ENCODE results near the gene ADGRG6. TPM values are rescaled to one million over a fixed set of nuclear protein-coding genes. Genes with fewer than 3 reads are reported as not detected.

ADGRG6 gene
- total RNA-seq, 1 experiment from 2014 or later, result 2.5 TPM

DNA sequence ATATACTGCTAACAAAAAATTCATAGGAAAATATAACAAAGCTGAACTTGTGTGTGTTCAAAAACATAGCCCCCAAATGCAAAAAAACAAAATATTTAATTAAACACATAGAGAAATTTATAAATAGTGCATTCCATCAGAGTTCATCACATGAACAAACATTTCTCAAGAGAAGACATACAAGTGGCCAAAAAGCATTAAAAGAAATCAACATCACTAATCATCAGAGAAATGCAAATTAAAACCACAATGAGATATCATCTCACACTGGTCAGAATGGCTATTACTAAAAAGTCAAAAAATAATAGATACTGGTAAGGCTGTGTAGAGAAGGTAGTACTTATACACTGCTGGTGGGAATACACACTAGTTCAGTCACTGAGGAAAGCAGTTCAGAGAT is 39.6 kb upstream of the ADGRG6 start:
- H3K23me2 ChIP-seq (ENCODE audit: insufficient read length, low read depth, low read length, poor library complexity, severe bottlenecking), result no peaks in the 10 kb centered on the region
- H2BK120ac ChIP-seq (ENCODE audit: low read depth, low read length, poor library complexity, severe bottlenecking), result no peak overlapping the region
- no peak overlapping the region for H2BK15ac ChIP-seq (ENCODE audit: low read depth, low read length)
- H3K4me1 ChIP-seq (ENCODE audit: insufficient read depth, low read length), result no peaks in the 10 kb centered on the region
- H3K18ac ChIP-seq (ENCODE audit: insufficient read length, low read depth, low read length), result no peak overlapping the region
- H3K4ac ChIP-seq (ENCODE audit: low read depth, low read length), result no peak overlapping the region
- H3K36me3 Mint-ChIP-seq (ENCODE audit: insufficient read depth in 1 of 3, low read depth in 3 of 3), result no peaks in the 10 kb centered on the region
- no peak overlapping the region for H4K5ac ChIP-seq (ENCODE audit: insufficient read length, low read depth, low read length)
- H2BK20ac ChIP-seq (ENCODE audit: low read depth, low read length, poor library complexity, severe bottlenecking), result no peak overlapping the region
- H2AFZ ChIP-seq (ENCODE audit: low read length), result no peak overlapping the region
- H4K8ac ChIP-seq (replicated peaks; ENCODE audit: insufficient read length, low read depth, low read length), result no peak overlapping the region
- H3K27me3 Mint-ChIP-seq (ENCODE audit: low read depth), result no peaks in the 10 kb centered on the region
- H3K9me3 Mint-ChIP-seq, result no peaks in the 10 kb centered on the region
- H2AK5ac ChIP-seq (ENCODE audit: insufficient read length, low read length), result no peak overlapping the region
- no peaks in the 10 kb centered on the region for H4K20me1 ChIP-seq (ENCODE audit: control insufficient read depth, insufficient read depth, insufficient read length)
- H4K91ac ChIP-seq (ENCODE audit: insufficient read length, low read depth, low read length), result no peak overlapping the region
- no peak for DNase-seq
- no peak overlapping the region for H3K14ac ChIP-seq (ENCODE audit: insufficient read depth, low read length)
- H3K79me1 ChIP-seq (ENCODE audit: insufficient read depth, low read depth, low read length, poor library complexity, severe bottlenecking), result no peaks in the 10 kb centered on the region
- no peaks in the 10 kb centered on the region for H3K9me3 ChIP-seq (ENCODE audit: control insufficient read depth, low read depth, low read length)
- no peak overlapping the region for H3K27ac ChIP-seq (ENCODE audit: insufficient read length, low read depth, low read length)
- no peak overlapping the region for H3K27ac Mint-ChIP-seq
- no peak overlapping the region for H3K4me3 Mint-ChIP-seq
- H2BK12ac ChIP-seq (ENCODE audit: insufficient read length, low read depth, low read length), result no peak overlapping the region
- H3K4me1 Mint-ChIP-seq, result no peaks in the 10 kb centered on the region
- no peak overlapping the region for H3K56ac ChIP-seq (ENCODE audit: insufficient read length, low read depth, low read length)
- no peak overlapping the region for H3K4me2 ChIP-seq (ENCODE audit: insufficient read depth, insufficient read length, low read length)
- no peak overlapping the region for H3T11ph ChIP-seq (ENCODE audit: low read length)
- no peak overlapping the region for H2BK5ac ChIP-seq (ENCODE audit: insufficient read length, low read length)
- H3K79me2 ChIP-seq (ENCODE audit: insufficient read depth, low read length), result no peaks in the 10 kb centered on the region
- TF ChIP-seq, protein P1, sequence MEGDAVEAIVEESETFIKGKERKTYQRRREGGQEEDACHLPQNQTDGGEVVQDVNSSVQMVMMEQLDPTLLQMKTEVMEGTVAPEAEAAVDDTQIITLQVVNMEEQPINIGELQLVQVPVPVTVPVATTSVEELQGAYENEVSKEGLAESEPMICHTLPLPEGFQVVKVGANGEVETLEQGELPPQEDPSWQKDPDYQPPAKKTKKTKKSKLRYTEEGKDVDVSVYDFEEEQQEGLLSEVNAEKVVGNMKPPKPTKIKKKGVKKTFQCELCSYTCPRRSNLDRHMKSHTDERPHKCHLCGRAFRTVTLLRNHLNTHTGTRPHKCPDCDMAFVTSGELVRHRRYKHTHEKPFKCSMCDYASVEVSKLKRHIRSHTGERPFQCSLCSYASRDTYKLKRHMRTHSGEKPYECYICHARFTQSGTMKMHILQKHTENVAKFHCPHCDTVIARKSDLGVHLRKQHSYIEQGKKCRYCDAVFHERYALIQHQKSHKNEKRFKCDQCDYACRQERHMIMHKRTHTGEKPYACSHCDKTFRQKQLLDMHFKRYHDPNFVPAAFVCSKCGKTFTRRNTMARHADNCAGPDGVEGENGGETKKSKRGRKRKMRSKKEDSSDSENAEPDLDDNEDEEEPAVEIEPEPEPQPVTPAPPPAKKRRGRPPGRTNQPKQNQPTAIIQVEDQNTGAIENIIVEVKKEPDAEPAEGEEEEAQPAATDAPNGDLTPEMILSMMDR (conservative IDR thresholded peaks at IDR 0.05), result no peak
- no peak overlapping the region for H3K9ac ChIP-seq (ENCODE audit: extremely low read depth, insufficient read length, low read length)
- H3K27me3 ChIP-seq (ENCODE audit: insufficient read depth, low read length), result no peaks in the 10 kb centered on the region
- H3K23ac ChIP-seq (ENCODE audit: insufficient read length, low read depth, low read length), result no peak overlapping the region
